Activated naive CD4-positive, alpha-beta T cell treated with anti-CD3 and anti-CD28 coated beads, Interleukin-2, amount 50 U/mL, for 24 hours (primary cell): ENCODE data around the gene SLC25A21.
A peak's percentile ranks its signal among the peaks of the same experiment; 100 is the strongest.
"Not testable (repeated sequence)": the region's sequence is repeated elsewhere in the genome, so short reads cannot be mapped to it uniquely, and the experiment has no call there.

ENCODE experiments used
- H3K27ac Mint-ChIP-seq: one replicate; pipeline ENCODE4 v1.8.0; 2021; ENCODE audit warnings: mild to moderate bottlenecking, mixed read lengths
- H3K27me3 Mint-ChIP-seq: one replicate; pipeline ENCODE4 v1.8.0; 2021; ENCODE audit warnings: mixed read lengths
- H3K36me3 Mint-ChIP-seq: one replicate; pipeline ENCODE4 v1.8.0; 2021; ENCODE audit warnings: mixed read lengths
- H3K4me1 Mint-ChIP-seq: one replicate; pipeline ENCODE4 v1.8.0; 2021; ENCODE audit warnings: mixed read lengths
- H3K4me3 Mint-ChIP-seq: one replicate; pipeline ENCODE4 v1.8.0; 2021; ENCODE audit warnings: mild to moderate bottlenecking, mixed read lengths
- H3K9me3 Mint-ChIP-seq: one replicate; pipeline ENCODE4 v1.8.0; 2021; ENCODE audit warnings: mixed read lengths

Gene SLC25A21

DNA sequence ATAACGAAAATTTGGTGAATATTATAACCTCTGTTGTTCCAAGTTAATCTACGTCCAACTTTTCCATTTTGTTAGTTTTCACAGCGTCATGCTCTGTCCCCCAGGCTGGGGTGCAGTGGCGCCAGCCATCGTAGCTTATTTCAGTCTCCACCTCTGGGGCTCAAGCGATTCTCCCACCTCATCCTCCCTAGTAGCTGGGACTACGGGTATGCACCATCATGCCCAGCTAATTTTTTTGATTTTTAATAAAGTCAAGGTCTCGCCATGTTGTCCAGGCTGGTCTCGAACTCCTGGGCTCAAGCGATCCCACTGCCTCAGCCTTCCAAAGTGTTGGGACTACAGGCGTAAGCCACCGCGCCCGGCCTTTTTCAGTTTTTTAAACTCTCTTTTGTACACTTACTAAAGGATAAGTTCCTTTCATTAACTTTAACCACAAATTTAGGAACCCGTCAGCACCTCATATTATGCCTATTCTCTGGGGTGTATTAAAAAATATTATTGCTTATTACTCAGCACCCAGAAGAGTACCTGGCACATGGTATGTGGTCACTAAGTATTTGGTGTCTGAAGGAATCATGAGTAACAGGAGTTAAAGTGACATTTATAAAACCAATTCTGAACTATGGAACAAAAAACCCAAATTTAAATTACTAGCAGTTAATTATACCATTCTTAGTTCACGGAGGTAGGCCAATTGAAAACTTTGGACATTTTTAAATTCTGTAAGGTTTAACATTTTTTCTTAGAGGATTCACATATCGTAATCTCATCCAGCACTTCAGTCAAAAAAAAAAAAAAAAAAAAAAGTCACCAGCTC, 24.4 kb upstream of the SLC25A21 start:
- H3K27ac Mint-ChIP-seq, result no peak overlapping the region
- H3K4me1 Mint-ChIP-seq, result peaks cover 16% of the 10 kb centered on the region
- H3K27me3 Mint-ChIP-seq, result peaks cover 22% of the 10 kb centered on the region
- peaks cover 8% of the 10 kb centered on the region for H3K9me3 Mint-ChIP-seq
- no peaks in the 10 kb centered on the region for H3K36me3 Mint-ChIP-seq
- peak overlapping the region; percentile 51 for H3K4me3 Mint-ChIP-seq

DNA sequence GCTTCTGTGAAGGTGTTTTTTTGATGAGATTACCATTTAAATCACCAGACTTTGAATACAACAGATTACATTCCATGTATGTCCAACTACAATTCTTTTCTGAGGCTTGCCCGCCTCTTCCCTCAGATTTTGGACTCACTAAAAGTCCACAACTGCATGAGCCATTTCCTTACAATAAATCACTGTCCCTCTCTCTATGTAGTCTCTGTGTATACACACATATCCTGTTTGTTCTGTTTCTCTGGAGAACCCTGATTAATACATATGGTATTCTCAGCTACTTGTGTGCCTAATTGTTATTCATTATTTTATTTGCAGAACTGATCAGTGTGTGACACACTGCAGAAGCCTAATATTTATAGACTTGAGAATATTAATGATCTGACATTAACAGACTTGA, 22.9 kb upstream of the SLC25A21 start:
- Mint-ChIP-seq H3K36me3 (no peaks in the 10 kb centered on the region), H3K27ac (no peak overlapping the region), H3K4me1 (peaks cover 16% of the 10 kb centered on the region), H3K4me3 (no peak overlapping the region), H3K27me3 (peaks cover 22% of the 10 kb centered on the region), H3K9me3 (peaks cover 14% of the 10 kb centered on the region)

DNA sequence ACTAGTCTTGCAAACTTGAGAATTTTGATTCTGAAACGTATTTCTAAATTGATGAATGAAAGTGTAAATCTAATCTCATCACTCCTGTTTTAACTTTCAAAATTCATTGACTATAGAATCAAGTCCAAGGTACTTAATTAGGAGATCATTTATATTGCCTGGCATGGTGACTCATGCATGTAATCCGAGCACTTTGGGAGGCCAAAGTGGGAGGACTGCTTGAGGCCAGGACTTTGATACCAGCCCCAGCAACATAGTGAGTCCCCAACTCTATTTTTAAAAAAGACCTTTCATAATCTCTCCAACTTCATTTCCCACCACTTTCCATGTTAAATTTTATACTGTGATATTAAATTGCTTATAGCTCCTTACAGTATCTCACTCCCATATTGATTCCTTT, 22.3 kb upstream of the SLC25A21 start:
- H3K36me3 Mint-ChIP-seq, result no peaks in the 10 kb centered on the region
- H3K27ac Mint-ChIP-seq, result no peak overlapping the region
- H3K27me3 Mint-ChIP-seq, result peaks cover 22% of the 10 kb centered on the region
- H3K4me1 Mint-ChIP-seq, result peaks cover 16% of the 10 kb centered on the region
- H3K9me3 Mint-ChIP-seq, result peaks cover 14% of the 10 kb centered on the region
- H3K4me3 Mint-ChIP-seq, result no peak overlapping the region

DNA sequence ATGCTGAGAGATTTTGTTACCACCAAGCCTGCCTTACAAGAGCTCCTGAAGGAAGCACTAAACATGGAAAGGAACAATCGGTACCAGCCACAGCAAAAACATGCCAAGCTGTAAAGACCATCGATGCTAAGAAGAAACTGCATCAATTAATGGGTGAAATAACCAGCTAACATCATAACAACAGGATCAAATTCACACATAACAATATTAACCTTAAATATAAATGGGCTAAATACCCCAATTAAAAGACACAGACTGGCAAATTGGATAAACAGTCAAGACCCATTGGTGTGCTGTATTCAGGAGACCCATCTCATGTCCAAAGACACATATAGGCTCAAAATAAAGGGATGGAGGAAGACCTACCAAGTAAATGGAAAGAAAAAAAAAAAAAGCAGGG, 17.3 kb upstream of the SLC25A21 start:
- H3K27ac Mint-ChIP-seq, H3K27me3 Mint-ChIP-seq, H3K4me3 Mint-ChIP-seq, H3K36me3 Mint-ChIP-seq, H3K4me1 Mint-ChIP-seq: not testable (repeated sequence)
- H3K9me3 Mint-ChIP-seq, result peaks cover 13% of the 10 kb centered on the region

DNA sequence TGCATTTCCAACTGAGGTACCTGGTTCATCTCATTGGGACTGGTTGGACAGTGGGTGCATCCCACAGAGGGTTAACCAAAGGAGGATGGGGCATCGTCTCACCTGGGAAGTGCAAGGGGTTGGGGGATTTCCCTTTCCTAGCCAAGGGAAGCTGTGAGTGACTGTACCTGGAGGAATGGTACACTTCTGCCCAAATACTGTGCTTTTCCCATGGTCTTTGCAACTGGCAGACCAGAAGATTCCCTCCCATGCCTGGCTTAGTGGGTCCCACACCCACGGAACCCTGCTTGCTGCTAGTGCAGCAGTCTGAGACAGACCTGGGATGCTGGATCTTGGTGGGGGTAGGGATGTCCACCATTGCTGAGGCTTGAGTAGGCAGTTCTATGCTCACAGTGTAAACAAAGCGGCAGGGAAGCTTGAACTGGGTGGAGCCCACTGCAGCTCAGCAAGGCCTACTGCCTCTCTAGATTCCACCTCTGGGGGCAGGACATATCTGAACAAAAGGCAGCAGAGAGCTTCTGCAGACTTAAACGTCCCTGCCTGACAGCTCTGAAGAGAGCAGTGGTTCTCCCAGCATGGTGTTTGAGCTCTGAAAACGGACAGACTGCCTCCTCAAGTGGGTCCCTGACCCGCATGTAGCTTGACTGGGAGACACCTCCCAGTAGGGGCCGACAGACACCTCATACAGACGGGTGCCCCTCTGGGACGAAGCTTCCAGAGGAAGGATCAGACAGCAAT, 15.6 kb upstream of the SLC25A21 start:
- H3K4me1 Mint-ChIP-seq, H3K4me3 Mint-ChIP-seq: not testable (repeated sequence)
- peaks cover 12% of the 10 kb centered on the region for H3K9me3 Mint-ChIP-seq

DNA sequence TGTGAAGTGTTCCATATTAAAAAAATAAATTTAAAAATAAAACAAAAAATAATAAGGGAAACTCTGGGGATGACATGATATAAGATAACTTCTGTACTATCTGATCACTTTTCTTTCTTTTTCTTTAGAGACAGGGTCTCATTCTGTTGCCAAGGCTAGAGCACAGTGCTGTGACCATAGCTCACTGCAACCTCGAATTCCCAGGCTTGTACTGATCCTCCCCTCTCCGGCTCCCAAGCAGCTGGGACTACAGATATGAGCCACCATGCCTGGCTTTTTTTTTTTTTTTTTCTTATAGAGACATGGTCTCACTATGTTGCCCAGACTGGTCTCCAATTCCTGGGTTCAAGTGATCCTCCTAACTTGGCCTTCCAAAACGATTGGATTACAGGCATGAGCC, 14.9 kb upstream of the SLC25A21 start:
- Mint-ChIP-seq H3K27ac (no peak overlapping the region), H3K9me3 (peaks cover 12% of the 10 kb centered on the region), H3K4me1 (no peaks in the 10 kb centered on the region), H3K27me3 (no peaks in the 10 kb centered on the region), H3K4me3 (no peak overlapping the region), H3K36me3 (no peaks in the 10 kb centered on the region)

More for the DNA sequence above, 15.6 kb upstream of the SLC25A21 start:
- H3K27me3 Mint-ChIP-seq, H3K36me3 Mint-ChIP-seq, H3K27ac Mint-ChIP-seq: not testable (repeated sequence)

DNA sequence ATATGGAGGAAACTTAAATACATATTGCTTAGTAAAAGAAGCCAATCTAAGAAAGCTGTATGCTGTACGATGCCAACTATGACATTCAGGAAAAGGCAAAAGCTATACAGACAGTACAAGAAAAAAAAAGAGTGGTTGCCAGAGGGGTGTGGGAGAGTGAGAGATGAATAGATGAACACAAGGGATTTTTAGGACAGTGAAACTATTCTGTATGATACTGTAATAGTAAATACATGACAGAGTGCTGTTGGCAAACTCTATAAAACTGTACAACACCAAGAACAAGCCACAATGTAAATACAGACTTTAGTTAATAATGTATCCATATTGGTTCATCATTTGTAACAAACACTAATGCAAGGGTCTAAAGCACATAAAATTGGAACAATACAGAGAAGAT, 14.5 kb upstream of the SLC25A21 start:
- H3K36me3 Mint-ChIP-seq, result no peaks in the 10 kb centered on the region
- H3K9me3 Mint-ChIP-seq, result peaks cover 12% of the 10 kb centered on the region
- no peaks in the 10 kb centered on the region for H3K4me1 Mint-ChIP-seq

DNA sequence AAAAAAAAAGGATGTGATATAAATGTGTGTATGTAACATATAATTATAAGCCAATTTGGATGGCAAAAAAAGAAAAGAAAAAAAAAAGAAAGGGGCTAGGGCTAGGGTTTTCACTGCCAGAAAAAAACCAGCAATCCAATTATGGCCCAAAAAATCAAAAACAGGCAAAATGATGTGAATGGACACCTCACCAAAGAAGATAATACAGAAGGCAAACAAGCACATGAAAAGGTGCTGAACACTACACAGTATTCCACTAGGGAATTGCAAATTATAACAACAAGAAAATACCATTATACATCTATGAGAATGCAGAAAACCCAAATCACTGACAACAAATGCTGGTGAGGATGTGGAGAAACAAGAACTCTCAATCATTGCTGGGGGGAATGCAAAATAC, 13.3 kb upstream of the SLC25A21 start:
- Mint-ChIP-seq H3K27ac (no peak overlapping the region), H3K4me1 (no peaks in the 10 kb centered on the region), H3K27me3 (no peaks in the 10 kb centered on the region), H3K9me3 (peaks cover 9% of the 10 kb centered on the region), H3K36me3 (no peaks in the 10 kb centered on the region), H3K4me3 (no peak overlapping the region)

More for the DNA sequence above, 14.5 kb upstream of the SLC25A21 start:
- H3K27ac Mint-ChIP-seq, result no peak overlapping the region
- no peaks in the 10 kb centered on the region for H3K27me3 Mint-ChIP-seq
- H3K4me3 Mint-ChIP-seq, result no peak overlapping the region

DNA sequence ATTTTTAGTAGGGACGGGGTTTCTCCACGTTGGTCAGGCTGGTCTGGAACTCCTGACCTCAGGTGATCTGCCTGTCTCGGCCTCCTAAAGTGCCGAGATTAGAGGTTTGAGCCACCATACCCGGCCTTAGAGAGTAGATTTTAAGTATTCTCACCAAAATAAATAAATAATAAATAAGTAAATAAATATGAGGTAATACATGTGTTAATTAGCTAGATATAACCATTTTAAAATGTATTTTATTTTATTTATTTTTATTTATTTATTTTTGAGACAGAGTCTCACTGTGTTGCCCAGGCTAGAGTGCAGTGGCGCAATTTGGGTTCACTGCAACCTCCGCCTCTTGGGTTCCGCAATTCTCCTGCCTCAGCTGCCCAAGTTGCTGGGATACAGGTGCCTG, 12.1 kb upstream of the SLC25A21 start:
- H3K27me3 Mint-ChIP-seq, H3K36me3 Mint-ChIP-seq, H3K4me1 Mint-ChIP-seq, H3K27ac Mint-ChIP-seq, H3K9me3 Mint-ChIP-seq, H3K4me3 Mint-ChIP-seq: not testable (repeated sequence)

DNA sequence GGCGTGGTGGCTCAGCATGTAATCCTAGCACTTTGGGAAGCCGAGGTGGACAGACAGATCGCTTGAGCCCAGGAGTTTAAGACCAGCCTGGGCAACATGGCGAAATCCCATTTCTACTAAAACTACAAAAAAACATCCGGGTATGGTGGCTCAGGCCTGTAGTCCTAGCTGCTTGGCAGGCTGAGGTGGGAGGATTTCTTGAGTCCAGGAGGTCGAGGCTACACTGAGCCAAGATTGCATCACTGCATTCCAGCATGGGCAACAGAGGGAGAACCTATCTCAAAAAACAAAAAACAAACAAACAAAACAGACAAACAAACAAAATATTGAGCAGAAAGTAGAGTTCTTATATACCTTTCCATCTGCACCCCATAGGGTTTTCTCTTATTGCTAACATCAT, 9.0 kb upstream of the SLC25A21 start:
- peaks cover 1% of the 10 kb centered on the region for H3K36me3 Mint-ChIP-seq

DNA sequence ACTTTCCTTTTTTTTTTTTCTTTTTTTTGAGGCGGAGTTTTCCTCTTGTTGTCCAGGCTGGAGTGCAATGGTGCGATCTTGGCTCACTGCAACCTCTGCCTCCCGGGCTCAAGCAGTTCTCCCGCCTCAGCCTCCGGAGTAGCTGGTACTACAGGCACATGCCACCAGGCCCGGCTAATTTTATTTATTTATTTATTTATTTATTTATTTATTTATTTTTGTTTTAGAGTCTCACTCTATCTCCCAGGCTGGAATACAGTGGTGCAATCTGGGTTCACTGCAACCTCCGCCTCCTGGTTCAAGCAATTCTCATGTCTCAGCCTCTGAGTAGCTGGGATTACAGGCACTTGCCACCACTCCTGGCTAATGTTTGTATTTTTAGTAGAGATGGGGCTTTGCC, 8.5 kb upstream of the SLC25A21 start:
- H3K27ac Mint-ChIP-seq, H3K9me3 Mint-ChIP-seq, H3K27me3 Mint-ChIP-seq, H3K36me3 Mint-ChIP-seq, H3K4me1 Mint-ChIP-seq, H3K4me3 Mint-ChIP-seq: not testable (repeated sequence)

More for the DNA sequence above, 9.0 kb upstream of the SLC25A21 start:
- H3K4me3 Mint-ChIP-seq, result no peak overlapping the region
- H3K9me3 Mint-ChIP-seq, result peaks cover 5% of the 10 kb centered on the region
- peaks cover 3% of the 10 kb centered on the region for H3K27me3 Mint-ChIP-seq
- H3K27ac Mint-ChIP-seq, result no peak overlapping the region
- no peaks in the 10 kb centered on the region for H3K4me1 Mint-ChIP-seq

DNA sequence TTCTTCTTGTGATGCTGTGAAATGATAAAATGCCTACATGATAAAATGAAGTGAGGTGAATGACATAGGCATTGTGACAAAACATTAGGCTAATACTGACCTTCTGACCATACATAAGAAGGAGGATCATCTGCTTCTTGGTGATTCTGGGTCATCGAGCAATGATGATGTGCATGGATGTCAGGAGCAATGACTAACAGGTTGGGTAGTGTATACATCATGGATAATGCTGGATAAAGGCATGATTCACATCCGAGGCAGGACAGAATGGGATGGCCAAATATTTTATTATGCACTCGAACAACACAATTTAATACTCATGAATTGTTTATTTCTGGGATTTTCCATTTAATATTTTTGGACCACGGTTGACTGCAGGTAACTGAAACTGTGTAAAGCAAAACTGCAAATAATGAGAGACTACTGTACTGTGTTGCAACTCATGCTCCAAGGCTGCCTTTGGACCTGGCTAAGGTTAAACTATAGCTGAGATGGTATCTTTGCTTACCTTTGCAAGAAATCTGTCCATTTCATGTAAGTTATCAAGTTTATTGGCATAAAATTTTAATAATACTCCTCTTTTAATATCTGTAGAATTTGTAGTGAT, 7.6 kb upstream of the SLC25A21 start:
- Mint-ChIP-seq H3K36me3 (peaks cover 1% of the 10 kb centered on the region), H3K4me1 (no peaks in the 10 kb centered on the region), H3K27me3 (peaks cover 3% of the 10 kb centered on the region), H3K27ac (no peak overlapping the region), H3K9me3 (peaks cover 5% of the 10 kb centered on the region), H3K4me3 (no peak overlapping the region)

DNA sequence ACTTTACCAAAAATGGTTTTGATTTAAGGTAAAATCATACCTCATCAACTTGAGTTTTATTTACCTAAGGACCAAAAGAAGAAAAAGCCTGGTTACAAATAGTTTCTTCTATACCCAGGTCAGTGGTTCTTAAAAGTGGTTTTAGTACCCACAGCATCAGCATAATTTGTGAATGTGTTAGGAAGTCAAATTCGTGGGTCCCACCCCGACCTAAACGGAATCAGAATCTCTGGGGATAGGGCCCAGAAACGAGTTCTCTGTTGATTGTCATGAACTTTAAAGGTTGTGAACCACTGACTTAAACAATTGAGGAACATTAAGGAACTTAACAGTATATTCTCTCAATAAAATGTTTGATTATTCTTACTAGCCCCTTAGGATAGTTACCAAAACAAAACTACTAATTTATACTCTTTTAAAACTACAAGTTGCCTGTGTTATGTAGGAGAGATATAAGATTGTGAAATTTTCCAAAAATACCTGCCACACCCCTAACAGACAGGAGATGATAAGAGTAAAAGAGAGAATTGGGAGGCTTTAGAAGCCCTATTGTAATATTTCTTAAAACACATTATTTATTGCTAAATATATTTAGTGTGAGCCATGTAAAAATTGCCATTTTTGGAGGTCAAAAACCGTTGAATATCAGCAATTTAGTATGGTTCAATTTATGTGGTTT, 669 bp upstream of the SLC25A21 start:
- H3K4me1 Mint-ChIP-seq, result no peaks in the 10 kb centered on the region
- peaks cover 1% of the 10 kb centered on the region for H3K36me3 Mint-ChIP-seq
- peaks cover 18% of the 10 kb centered on the region for H3K27me3 Mint-ChIP-seq
- no peak overlapping the region for H3K4me3 Mint-ChIP-seq
- H3K9me3 Mint-ChIP-seq, result peaks cover 5% of the 10 kb centered on the region
- no peak overlapping the region for H3K27ac Mint-ChIP-seq

DNA sequence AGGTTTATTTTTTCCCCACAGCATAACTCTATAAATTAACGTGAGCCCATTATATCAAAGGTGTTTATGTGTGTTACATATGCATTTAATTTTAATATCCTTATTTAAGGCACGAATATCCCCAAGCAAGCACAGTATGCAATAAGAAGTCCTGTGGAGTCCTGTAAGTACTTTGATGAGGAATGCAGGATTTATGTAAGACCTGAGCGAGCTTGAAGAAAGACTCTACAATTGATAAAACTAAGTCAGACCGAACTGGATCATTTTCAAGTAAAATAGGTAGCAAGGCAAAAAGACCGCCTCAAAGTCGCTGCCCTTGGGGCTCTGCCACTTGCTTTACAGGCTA, 755 bp downstream of the SLC25A21 start:
- H3K27me3 Mint-ChIP-seq, result peaks cover 15% of the 10 kb centered on the region
- H3K4me3 Mint-ChIP-seq, result no peak overlapping the region
- no peaks in the 10 kb centered on the region for H3K9me3 Mint-ChIP-seq
- H3K27ac Mint-ChIP-seq, result no peak overlapping the region
- H3K36me3 Mint-ChIP-seq, result peaks cover under 1% of the 10 kb centered on the region
- H3K4me1 Mint-ChIP-seq, result no peaks in the 10 kb centered on the region

DNA sequence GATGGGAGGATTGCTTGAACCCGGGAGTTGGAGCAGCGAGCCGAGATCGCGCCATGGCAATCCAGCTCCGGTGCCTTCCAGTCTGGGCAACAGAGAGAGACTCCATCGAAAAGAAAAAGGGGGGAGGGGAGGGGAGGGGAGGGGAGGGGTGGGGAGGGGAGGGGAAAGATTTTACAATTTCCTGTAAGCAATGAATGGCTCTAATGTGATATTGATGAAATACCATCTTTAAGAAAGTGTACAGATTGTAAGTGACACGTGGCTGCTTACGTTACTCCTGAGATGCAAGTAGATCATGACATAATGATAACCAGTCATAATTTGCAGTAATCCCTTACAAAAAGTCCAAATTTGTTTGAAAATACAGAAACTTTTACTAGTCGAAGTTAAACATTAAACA, 1.4 kb downstream of the SLC25A21 start:
- H3K4me1 Mint-ChIP-seq, result no peaks in the 10 kb centered on the region
- H3K27ac Mint-ChIP-seq, result no peak overlapping the region
- H3K9me3 Mint-ChIP-seq, result no peaks in the 10 kb centered on the region
- peaks cover 15% of the 10 kb centered on the region for H3K27me3 Mint-ChIP-seq
- H3K36me3 Mint-ChIP-seq, result no peaks in the 10 kb centered on the region
- no peak overlapping the region for H3K4me3 Mint-ChIP-seq

DNA sequence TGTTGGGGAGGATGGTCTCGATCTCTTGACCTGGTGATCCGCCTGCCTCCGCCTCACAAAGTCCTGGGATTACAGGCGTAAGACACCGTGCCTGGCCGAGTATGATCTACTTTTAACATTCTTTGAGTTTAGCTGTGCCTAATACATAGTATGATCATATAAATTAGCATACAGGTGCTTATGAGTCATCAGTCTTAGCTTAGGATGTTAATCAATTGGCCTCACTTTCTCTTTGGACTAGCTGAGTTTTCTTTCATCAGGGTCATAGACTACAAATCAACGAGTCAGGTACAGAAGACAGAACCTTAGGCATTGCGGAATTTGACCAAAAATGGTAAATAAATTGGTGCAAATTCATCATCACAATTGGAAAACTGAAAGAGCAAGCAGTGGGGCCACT, 2.2 kb downstream of the SLC25A21 start:
- Mint-ChIP-seq H3K4me1 (no peaks in the 10 kb centered on the region), H3K36me3 (no peaks in the 10 kb centered on the region), H3K27me3 (peaks cover 16% of the 10 kb centered on the region), H3K27ac (no peak overlapping the region), H3K9me3 (no peaks in the 10 kb centered on the region), H3K4me3 (no peak overlapping the region)
